GM18858 (cell line): ENCODE results near the gene PRPF6.

Experiments used
- ATAC-seq: cut with Tn5 transposase; IDR thresholded peaks from one replicate; pipeline ENCODE4 v1.9.1; 2021; ENCODE audit not compliant: unreplicated experiment

Gene PRPF6

GRCh38 chr20:63980806-63981728 is at the start of gene PRPF6:
Gene PRPF6, plus strand, starts transcription at chr20:63981132. Its CDS starts 114 bp downstream, at chr20:63981246.
- ATAC-seq, result peak; percentile 39

GRCh38 chr20:63931735-63932134 is 49.2 kb upstream of the PRPF6 start:
- no peak for ATAC-seq

GRCh38 chr20:63932606-63933160 is 48.2 kb upstream of the PRPF6 start:
- ATAC-seq, result no peak

GRCh38 chr20:63933646-63934045 is 47.3 kb upstream of the PRPF6 start:
- no peak for ATAC-seq

GRCh38 chr20:63934271-63935068 is 46.5 kb upstream of the PRPF6 start:
- ATAC-seq, result no peak

GRCh38 chr20:63935447-63935846 is 45.5 kb upstream of the PRPF6 start:
- ATAC-seq, result no peak

- no peak for ATAC-seq
Measured at GRCh38 chr20:63937596-63937995, 43.3 kb upstream of the PRPF6 start.

GRCh38 chr20:63939061-63939935 is 41.6 kb upstream of the PRPF6 start:
- ATAC-seq, result no peak

- no peak for ATAC-seq
Measured at GRCh38 chr20:63940071-63940471, 40.9 kb upstream of the PRPF6 start.

- ATAC-seq, result no peak
Measured at GRCh38 chr20:63940472-63941266, 40.3 kb upstream of the PRPF6 start.

- ATAC-seq, result no peak
Measured at GRCh38 chr20:63941282-63942081, 39.5 kb upstream of the PRPF6 start.

- ATAC-seq, result no peak
Measured at GRCh38 chr20:63942250-63942951, 38.5 kb upstream of the PRPF6 start.

- no peak for ATAC-seq
Measured at GRCh38 chr20:63942969-63943807, 37.7 kb upstream of the PRPF6 start.

- no peak for ATAC-seq
Measured at GRCh38 chr20:63943808-63944077, 37.2 kb upstream of the PRPF6 start.

GRCh38 chr20:63944078-63944941 is 36.6 kb upstream of the PRPF6 start:
- ATAC-seq, result no peak

GRCh38 chr20:63945031-63945658 is 35.8 kb upstream of the PRPF6 start:
- no peak for ATAC-seq
